ENCODE measurements around the gene GCNT2.

The GCNT2 gene

GRCh38 chr6:10559522-10560152, 38.5 kb downstream of the GCNT2 start:
- no peak for DNase-seq (ENCODE audit: low read depth)
- no peak for TF ChIP-seq CTCF (IDR thresholded peaks at IDR 0.05; ENCODE audit: low read depth, low read length)
- TF ChIP-seq POLR2A (IDR thresholded peaks at IDR 0.05; ENCODE audit: extremely low read depth, insufficient read length): no peak
- TF ChIP-seq, protein P1, sequence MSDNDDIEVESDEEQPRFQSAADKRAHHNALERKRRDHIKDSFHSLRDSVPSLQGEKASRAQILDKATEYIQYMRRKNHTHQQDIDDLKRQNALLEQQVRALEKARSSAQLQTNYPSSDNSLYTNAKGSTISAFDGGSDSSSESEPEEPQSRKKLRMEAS (IDR thresholded peaks at IDR 0.05; ENCODE audit: low read depth, low read length): no peak
- no peak for TF ChIP-seq MYC (IDR thresholded peaks at IDR 0.05; ENCODE audit: low read depth, low read length)
- H3K4me3 ChIP-seq (ENCODE audit: low read depth, low read length): no peak overlapping the region

DNA sequence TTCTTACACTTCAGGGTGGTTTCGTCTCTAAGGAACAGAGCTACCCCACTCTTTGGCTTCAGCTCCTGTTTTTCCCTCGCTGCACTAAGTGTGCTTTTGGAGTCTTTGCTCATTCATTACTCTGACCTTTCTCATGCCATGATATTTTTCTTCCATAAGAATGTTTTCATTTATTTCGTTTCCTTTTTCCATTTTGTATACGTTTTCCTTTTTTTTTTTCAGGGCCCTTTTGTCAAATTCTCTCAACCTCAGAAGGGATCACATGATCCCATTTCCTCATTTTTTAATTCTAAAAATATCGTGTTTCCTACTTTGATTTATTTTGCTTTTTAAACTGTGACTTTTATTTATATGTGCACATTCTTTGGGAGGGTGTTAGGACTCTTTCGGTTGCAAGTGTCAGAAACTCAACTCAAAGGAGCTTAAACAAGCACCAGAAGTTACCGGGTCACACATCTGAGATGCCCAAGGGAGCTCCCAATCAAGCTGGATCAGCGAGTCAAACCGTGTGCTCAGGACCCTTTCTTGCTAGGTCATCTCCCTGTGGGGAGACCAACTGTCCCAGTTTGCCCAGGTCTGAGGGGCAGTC, 40.6 kb downstream of the GCNT2 start:
- no peak for TF ChIP-seq POLR2A (IDR thresholded peaks at IDR 0.05; ENCODE audit: extremely low read depth, insufficient read length)
- TF ChIP-seq CTCF (IDR thresholded peaks at IDR 0.05; ENCODE audit: low read depth, low read length): no peak
- no peak for TF ChIP-seq MYC (IDR thresholded peaks at IDR 0.05; ENCODE audit: low read depth, low read length)
- TF ChIP-seq, protein P1 (IDR thresholded peaks at IDR 0.05; ENCODE audit: low read depth, low read length): no peak
- no peak overlapping the region for H3K4me3 ChIP-seq (ENCODE audit: low read depth, low read length)
- DNase-seq (ENCODE audit: low read depth): no peak

GRCh38 chr6:10564975-10565673, 44.0 kb downstream of the GCNT2 start:
- H3K4me3 ChIP-seq (ENCODE audit: low read depth, low read length): no peak overlapping the region
- no peak for DNase-seq (ENCODE audit: low read depth)
- TF ChIP-seq CTCF (IDR thresholded peaks at IDR 0.05; ENCODE audit: low read depth, low read length) (no peak), MYC (IDR thresholded peaks at IDR 0.05; ENCODE audit: low read depth, low read length) (no peak), POLR2A (IDR thresholded peaks at IDR 0.05; ENCODE audit: extremely low read depth, insufficient read length) (no peak)
- TF ChIP-seq, protein P1 (IDR thresholded peaks at IDR 0.05; ENCODE audit: low read depth, low read length): no peak

DNA sequence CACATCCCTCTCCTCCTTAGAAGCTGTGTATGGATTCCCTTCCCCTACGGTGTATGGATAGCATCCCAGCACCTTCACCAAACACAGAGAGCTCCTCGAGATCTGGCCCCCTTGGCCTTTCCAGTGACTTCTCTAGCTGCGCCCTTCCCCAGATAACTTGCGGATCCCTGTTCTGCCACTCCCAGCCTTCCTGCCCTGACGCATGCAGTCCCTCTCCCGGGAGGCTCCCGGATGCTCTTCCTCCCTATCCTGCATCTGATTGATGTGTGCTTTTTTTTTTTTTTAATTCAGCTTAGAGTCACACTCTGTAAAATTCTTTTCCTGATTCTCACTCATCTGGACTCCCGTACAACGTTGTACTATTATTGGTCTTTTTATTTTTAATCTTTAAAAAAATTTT, 44.8 kb downstream of the GCNT2 start:
- TF ChIP-seq CTCF (IDR thresholded peaks at IDR 0.05; ENCODE audit: low read depth, low read length) (no peak), POLR2A (IDR thresholded peaks at IDR 0.05; ENCODE audit: extremely low read depth, insufficient read length) (no peak), MYC (IDR thresholded peaks at IDR 0.05; ENCODE audit: low read depth, low read length) (no peak)
- TF ChIP-seq, protein P1 (IDR thresholded peaks at IDR 0.05; ENCODE audit: low read depth, low read length): no peak
- DNase-seq (ENCODE audit: low read depth): no peak
- H3K4me3 ChIP-seq (ENCODE audit: low read depth, low read length): no peak overlapping the region

- H3K4me3 ChIP-seq (ENCODE audit: low read depth, low read length): no peak overlapping the region
- DNase-seq (ENCODE audit: low read depth): no peak
- no peak for TF ChIP-seq POLR2A (IDR thresholded peaks at IDR 0.05; ENCODE audit: extremely low read depth, insufficient read length)
Observed at GRCh38 chr6:10567256-10568026, 46.3 kb downstream of the GCNT2 start.
